ENCODE results near the gene ASB2.

The ASB2 gene

GRCh38 chr14:93932642-93933041 is 43.7 kb downstream of the ASB2 start:
- Histone ChIP-seq H3K9me2 (replicated peaks; ENCODE audit: control insufficient read depth, low read length) (no peaks in the 10 kb centered on the region), H3K27me3 (ENCODE audit: control insufficient read depth, low read length) (no peaks in the 10 kb centered on the region), H3K4me1 (ENCODE audit: control insufficient read depth, low read length) (no peaks in the 10 kb centered on the region), H3K4me2 (ENCODE audit: low read length) (no peak overlapping the region), H3K79me2 (ENCODE audit: control insufficient read depth, low read length) (no peaks in the 10 kb centered on the region), H3K36me3 (ENCODE audit: control insufficient read depth, low read length) (no peaks in the 10 kb centered on the region), H3K27ac (ENCODE audit: low read depth, low read length) (no peak overlapping the region), H4K20me1 (ENCODE audit: control insufficient read depth, insufficient read depth, low read depth, low read length) (no peaks in the 10 kb centered on the region), H3F3A (ENCODE audit: control insufficient read depth, insufficient read depth) (no peaks in the 10 kb centered on the region), H3K4me3 (ENCODE audit: low read length) (no peak overlapping the region), H3K9me3 (ENCODE audit: control insufficient read depth, insufficient read depth, low read length) (no peaks in the 10 kb centered on the region)
- TF ChIP-seq CTCF (IDR thresholded peaks at IDR 0.05; ENCODE audit: low read depth, low read length, poor library complexity, severe bottlenecking) = no peak
- no peak for TF ChIP-seq EZH2phosphoT487 (IDR thresholded peaks at IDR 0.05; ENCODE audit: borderline replicate concordance, low read length)

GRCh38 chr14:93930989-93931307 is 45.4 kb downstream of the ASB2 start:
- H3K9me2 ChIP-seq (replicated peaks; ENCODE audit: control insufficient read depth, low read length) = no peaks in the 10 kb centered on the region
- no peak overlapping the region for H3K4me2 ChIP-seq (ENCODE audit: low read length)
- TF ChIP-seq EZH2phosphoT487 (IDR thresholded peaks at IDR 0.05; ENCODE audit: borderline replicate concordance, low read length) (no peak), CTCF (IDR thresholded peaks at IDR 0.05; ENCODE audit: low read depth, low read length, poor library complexity, severe bottlenecking) (no peak)

GRCh38 chr14:93930296-93930988 is 45.9 kb downstream of the ASB2 start:
- H3K4me3 ChIP-seq (ENCODE audit: low read length) = no peak overlapping the region
- H3K9me2 ChIP-seq (replicated peaks; ENCODE audit: control insufficient read depth, low read length) = no peaks in the 10 kb centered on the region
- H3K27ac ChIP-seq (ENCODE audit: low read depth, low read length) = no peak overlapping the region
- H3F3A ChIP-seq (ENCODE audit: control insufficient read depth, insufficient read depth) = no peaks in the 10 kb centered on the region
- no peaks in the 10 kb centered on the region for H3K4me1 ChIP-seq (ENCODE audit: control insufficient read depth, low read length)
- H3K36me3 ChIP-seq (ENCODE audit: control insufficient read depth, low read length) = no peaks in the 10 kb centered on the region
- TF ChIP-seq CTCF (IDR thresholded peaks at IDR 0.05; ENCODE audit: low read depth, low read length, poor library complexity, severe bottlenecking) (no peak), EZH2phosphoT487 (IDR thresholded peaks at IDR 0.05; ENCODE audit: borderline replicate concordance, low read length) (no peak)
- H3K79me2 ChIP-seq (ENCODE audit: control insufficient read depth, low read length) = no peaks in the 10 kb centered on the region
- H3K27me3 ChIP-seq (ENCODE audit: control insufficient read depth, low read length) = no peaks in the 10 kb centered on the region
- no peaks in the 10 kb centered on the region for H4K20me1 ChIP-seq (ENCODE audit: control insufficient read depth, insufficient read depth, low read depth, low read length)
- no peaks in the 10 kb centered on the region for H3K9me3 ChIP-seq (ENCODE audit: control insufficient read depth, insufficient read depth, low read length)
- no peak overlapping the region for H3K4me2 ChIP-seq (ENCODE audit: low read length)

More at GRCh38 chr14:93930989-93931307, 45.4 kb downstream of the ASB2 start:
- Histone ChIP-seq H3K9me3 (ENCODE audit: control insufficient read depth, insufficient read depth, low read length) (no peaks in the 10 kb centered on the region), H3K4me1 (ENCODE audit: control insufficient read depth, low read length) (no peaks in the 10 kb centered on the region), H3K79me2 (ENCODE audit: control insufficient read depth, low read length) (no peaks in the 10 kb centered on the region), H3K4me3 (ENCODE audit: low read length) (no peak overlapping the region), H3K27me3 (ENCODE audit: control insufficient read depth, low read length) (no peaks in the 10 kb centered on the region), H3K27ac (ENCODE audit: low read depth, low read length) (no peak overlapping the region), H3F3A (ENCODE audit: control insufficient read depth, insufficient read depth) (no peaks in the 10 kb centered on the region), H4K20me1 (ENCODE audit: control insufficient read depth, insufficient read depth, low read depth, low read length) (no peaks in the 10 kb centered on the region), H3K36me3 (ENCODE audit: control insufficient read depth, low read length) (no peaks in the 10 kb centered on the region)

All from DOHH2 (cell line).